Measurements from ENCODE around the gene CHD2.

- TF ChIP-seq CTCF (IDR thresholded peaks at IDR 0.05; ENCODE audit: low read depth, low read length, poor library complexity, severe bottlenecking) (no peak), EZH2phosphoT487 (IDR thresholded peaks at IDR 0.05; ENCODE audit: borderline replicate concordance, low read length) (no peak)
Observed at GRCh38 chr15:92920595-92921161, 20.6 kb downstream of the CHD2 start.
